Stimulated activated CD4-positive, alpha-beta T cell treated with anti-CD3 and anti-CD28 coated beads, Interleukin-2, amount 100 ng/mL, for 24 hours (primary cell): Measurements from ENCODE around the gene MAPK6.
A peak's percentile ranks its signal among the peaks of the same experiment; 100 is the strongest.
"Not testable (repeated sequence)": the region's sequence is repeated elsewhere in the genome, so short reads cannot be mapped to it uniquely, and the experiment has no call there.

ENCODE experiments used
- DNase-seq, 2 donors: peaks; one replicate each; pipeline ENCODE4 v3.0.0-alpha.2; 2020

MAPK6 gene

DNA sequence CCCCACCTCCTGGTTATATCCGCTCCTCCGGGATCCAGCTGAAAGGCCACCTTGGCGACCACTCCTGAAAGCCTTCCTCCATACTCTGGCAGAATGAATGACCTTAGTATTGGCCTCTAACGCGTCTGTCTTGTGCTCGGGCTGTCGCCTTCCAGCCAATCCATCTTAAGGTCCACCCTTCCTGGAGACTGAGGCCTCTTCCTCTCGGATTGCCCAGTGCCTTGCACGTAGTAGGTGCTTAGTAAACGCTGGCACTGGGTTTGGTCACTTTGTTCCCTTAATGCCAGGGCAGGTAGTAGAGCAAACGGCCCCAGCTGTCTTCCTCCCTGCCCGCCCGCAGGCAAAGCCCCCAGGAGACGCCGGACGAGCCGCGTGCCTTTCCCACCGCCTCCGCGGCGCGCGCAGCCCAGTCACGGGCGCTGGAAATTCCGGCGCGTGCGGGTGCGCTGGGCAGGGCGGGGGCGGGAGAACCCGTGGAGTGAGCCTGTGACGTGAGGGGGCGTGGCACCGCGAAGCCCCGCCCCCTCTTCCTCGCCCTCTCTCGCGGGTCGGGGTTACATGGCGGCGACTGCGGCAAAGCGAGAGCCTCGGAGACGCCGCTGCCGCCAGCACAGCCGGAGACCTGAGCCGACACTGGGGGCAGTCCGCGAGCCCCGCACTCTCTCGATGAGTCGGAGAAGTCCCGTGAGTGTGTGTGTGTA lies at the start of gene MAPK6:
Gene MAPK6 (plus strand): TSS at position 527 of the 701 bp plus-strand sequence. CDS start 27,242 bp downstream, outside the sequence.
- DNase-seq, result peak; percentile 95 to 96

DNA sequence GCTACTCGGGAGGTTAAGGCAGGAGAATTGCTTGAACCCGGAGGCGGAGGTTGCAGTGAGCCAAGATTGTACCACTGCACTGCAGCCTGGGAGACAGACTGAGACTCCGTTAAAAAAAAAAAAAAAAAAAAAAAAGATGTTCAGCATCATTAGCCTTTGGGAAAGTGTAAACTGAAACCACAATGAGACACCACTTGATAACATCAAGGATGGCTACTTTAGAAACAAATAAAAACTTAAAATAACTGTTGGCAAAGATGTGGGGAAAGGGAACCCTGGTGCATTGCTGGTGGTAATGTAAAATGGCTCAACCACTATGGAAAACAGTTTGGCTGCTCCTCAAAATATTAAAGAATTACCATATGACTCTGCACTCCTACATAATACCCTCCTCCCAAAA lies 49.3 kb upstream of the MAPK6 start:
- DNase-seq, result no peak

DNA sequence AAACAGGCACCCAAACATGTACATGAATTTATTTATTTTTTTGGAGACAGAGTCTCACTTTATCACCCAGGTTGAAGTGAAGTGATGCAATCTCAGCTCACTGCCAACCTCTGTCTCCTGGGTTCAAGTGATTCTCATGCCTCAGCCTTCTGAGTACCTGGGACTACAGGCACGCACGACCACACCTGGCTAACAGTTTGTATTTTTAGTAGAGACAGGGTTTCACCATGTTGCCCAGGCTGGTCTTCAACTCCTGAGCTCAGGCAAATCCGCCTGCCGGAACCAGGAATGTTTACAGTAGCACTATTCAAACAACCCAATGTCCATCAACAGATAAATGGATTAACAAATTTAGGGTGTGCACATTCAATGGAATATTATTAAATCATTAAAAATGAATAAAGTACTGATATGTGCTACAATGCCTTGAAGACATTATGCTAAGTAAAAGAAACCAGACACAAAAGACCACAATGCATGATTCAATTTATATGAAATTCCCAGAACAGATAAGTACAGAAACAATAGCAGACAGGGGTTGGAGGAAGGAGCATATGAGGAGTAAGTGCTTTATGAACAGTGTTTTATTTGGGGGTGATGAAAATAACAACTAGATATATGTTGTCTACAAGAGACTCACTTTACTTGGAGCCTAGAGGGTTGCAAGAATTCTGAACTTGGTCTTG lies 48.7 kb upstream of the MAPK6 start:
- DNase-seq, result no peak

DNA sequence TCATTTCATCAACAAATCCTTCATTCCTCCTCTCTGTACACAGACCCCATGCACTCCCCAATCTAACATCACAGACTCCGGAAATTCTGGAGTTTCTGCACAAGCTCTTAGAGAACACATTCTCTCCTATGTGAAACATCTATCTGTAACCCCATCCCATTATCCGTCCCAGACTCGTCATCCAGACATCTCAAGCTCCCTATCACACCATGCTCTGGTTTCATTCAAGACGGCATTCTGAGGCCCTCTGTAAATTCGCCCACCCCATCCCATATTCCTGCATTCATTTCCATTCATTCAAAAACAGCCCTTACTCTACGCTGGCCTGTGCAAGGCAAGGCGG lies 48.0 kb upstream of the MAPK6 start:
- DNase-seq, result no peak

DNA sequence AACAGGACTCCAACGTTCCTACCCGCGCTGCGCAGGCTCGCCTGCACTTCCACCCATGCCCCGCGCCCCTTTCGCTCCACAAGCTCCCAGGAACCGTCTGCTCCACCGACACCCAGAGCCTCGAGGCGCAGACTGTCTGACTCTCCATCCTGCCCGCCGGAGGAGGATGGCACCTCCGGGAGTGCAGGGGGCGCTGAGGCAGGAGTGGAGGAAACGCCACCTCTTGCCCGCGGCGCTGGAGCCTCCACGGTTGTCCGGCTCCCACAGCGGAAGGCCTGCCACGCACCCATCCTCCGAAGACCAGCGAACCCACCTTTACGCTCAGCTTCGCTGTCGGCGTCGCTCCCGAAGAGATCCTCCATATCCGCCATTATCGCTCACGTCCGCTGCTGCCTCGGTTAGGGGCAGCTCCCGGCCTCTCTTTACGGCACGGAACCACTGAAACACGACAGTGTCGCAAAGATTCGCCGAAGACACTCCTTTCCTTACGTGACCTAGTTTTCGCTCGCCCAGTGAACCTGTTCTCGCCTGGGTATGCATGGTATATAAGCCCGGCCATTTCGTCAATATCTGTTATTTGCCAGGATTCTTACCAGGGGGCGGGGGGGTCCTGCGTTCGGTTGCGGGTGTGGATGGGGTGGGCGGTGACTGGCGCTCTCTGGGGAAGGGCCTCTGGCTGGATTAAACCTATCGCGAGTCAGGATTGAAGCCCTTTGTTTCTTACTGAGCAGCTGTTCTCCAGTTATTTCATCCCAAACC lies 47.5 kb upstream of the MAPK6 start, which contains the start of gene LEO1:
Gene LEO1 (minus strand): TSS at position 404 of the 759 bp plus-strand sequence. CDS start 33 bp downstream, at position 371.
- DNase-seq, result peak; percentile 83 to 89

DNA sequence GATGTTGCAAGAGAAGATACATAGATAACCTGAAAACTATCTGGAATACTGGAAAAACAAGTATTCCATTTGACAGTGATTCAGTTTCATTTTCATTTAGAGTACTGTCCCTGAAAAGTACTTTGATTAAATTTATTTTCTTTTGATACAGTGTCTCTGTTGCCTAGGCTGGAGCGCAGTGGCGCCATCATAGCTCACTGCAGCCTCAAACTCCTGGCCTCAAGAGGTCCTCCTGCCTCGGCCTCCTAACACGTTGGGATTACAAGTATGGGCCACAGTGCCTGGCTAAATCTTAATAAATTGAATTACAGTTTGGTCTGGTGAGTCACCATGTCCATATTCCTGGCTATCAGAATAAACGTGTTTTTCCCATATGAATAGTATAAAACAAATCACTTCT lies 45.8 kb upstream of the MAPK6 start:
- DNase-seq, result no peak

DNA sequence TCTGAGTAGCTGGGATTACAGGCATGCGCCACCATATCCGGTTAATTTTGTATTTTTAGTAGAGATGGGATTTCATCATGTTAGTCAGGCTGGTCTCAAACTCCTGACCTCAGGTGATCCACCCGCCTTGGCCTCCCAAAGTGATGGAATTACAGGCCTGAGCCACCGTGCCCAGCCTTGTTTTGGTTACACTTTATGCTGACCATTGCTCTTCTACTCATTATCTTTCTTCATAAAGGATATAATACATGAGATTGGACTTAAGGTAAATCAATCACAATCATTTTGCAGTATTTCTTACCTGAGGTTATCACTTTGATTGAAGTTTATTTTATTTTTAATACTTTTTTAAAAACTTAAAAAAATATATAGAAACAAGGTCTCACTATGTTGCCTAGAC lies 45.2 kb upstream of the MAPK6 start:
- no peak for DNase-seq

DNA sequence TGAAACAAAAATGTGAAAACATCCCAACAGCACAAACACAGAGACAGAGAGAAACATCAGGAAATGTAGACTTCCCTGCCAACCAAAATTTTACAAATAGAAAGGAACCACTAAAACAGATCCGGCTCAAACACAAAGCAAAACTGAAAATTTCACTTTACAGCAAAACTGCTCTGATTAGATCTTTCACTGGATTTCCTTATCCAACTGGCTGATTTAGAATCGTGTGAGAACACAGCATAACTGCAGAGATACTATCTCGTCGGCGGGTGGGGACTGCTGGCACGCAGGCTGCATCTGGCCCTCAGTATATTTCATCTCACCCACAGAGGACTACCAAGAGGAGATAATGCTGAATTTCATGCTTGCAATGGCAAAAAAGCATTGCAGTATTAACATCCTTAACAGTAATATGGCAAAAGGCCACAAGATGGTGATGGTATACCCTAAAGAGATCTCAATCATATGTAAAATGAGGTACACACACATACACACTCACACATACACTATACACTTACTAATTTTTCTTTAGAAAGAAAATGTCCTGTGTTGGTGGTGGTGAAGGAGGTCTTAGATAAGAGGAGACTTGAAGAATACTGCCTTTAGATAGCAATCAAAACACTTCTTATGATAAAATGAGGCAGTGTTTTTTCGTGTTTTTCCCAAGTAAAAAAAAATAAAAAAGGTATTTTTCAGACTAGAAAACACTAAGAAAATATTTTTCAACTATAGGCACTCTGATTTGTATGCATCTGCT lies 36.8 kb upstream of the MAPK6 start:
- peak; percentile 46 to 57 for DNase-seq

DNA sequence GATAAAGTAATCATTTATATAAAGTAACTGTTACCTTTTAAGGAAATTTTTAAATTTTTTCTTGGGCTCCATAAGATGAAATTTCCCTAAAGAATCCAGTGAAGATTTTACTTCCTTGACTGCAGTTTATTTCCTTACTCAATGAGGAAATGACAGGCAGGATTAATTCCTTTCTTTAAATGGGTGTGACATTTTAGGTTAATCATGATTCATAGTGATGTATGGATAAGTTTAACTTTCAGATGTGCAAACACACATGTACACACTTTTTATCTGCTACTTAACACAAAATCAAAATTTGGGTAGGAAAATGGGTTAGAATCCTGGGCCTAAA lies 36.3 kb upstream of the MAPK6 start:
- no peak for DNase-seq

DNA sequence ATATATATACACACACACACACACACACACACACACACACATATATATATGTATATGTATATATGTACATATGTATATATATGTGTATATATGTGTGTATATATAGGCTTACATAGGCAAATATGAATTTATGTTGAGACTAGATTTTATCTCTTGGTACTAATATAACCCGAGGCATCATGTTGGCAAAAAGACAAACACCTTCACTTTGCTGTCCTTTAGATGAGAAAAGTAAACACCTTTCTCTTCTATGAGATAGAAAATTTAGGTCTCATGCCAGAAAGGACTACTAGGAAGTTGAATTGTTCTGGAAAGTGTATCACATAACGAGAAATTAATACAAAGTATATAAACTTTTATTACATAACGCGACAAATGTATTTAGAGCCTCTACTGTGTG lies 27.9 kb upstream of the MAPK6 start:
- DNase-seq, result no peak

DNA sequence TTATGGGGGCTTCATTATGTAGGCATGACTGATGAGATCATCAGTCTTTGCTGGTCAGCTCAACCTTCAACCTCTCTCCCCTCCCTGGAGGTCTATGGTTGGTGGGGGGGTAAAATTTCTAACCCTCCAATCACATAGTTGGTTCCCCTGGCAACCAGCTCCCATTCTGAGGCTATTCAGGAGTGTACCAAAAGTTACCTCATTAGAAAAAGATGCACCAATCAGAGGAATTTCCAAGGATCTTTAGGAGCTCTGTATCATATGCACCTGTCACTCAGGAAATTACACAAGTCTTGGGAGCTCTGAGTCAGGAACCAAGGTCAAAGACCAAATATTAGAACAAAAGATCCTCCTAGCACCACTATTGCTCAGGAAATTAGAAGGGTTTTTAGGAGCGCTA lies 26.1 kb upstream of the MAPK6 start:
- DNase-seq, result no peak

DNA sequence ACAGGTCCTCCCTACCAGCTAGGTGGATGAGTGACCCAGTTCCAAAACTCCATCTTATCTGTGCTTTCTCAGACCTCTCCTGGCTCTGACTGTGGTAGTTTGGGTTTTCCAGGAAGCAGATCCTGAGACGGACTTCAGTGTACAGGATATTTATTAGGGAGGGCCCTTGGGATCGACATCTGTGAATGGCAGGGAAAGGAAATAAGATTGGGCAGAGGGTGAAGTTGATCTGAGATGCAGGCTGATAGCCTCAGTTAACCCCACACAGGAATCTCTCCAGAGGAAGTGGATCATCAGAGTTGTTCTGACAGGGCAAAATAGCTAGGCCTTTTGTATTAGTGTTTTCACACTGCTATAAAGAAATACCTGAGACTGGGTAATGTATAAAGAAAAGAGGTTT lies 16.7 kb upstream of the MAPK6 start:
- DNase-seq, result no peak

DNA sequence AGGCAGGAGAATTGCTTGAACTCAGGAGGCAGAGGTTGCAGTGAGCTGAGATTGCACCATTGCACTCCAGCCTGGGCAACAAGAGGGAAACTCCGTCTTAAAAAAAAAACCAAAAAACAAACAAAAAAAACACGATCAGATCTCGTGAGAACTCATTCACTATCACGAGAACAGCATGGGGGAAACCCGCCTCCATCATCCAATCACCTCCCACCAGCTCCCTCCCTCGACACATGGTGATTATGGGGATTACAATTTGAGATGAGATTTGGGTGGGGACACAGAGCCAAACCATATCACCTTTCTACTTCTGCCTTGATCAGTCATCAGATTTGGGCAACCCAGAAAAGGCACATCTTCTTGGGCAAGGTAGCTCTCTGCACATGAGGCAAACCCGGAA lies 15.9 kb upstream of the MAPK6 start:
- DNase-seq, result not testable (repeated sequence)

DNA sequence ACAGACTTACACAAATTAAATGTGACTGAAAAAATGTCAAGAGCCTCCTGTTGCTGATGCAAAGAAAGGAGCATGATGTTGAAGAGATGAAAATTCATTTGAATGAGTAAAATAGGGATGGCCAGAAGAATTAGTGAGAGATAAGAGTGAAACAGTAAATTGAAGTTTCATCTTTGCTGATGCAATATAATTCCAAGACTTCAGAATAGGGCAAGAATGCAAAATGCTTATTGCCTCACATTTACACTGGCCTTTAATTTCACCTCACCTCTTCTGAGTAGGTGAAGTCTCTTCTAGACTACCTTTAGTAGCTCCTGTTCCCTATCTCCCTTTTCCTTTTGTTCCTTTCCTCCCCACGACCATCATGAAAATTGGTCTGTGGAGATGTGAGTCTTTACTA lies 15.3 kb upstream of the MAPK6 start:
- DNase-seq, result no peak

DNA sequence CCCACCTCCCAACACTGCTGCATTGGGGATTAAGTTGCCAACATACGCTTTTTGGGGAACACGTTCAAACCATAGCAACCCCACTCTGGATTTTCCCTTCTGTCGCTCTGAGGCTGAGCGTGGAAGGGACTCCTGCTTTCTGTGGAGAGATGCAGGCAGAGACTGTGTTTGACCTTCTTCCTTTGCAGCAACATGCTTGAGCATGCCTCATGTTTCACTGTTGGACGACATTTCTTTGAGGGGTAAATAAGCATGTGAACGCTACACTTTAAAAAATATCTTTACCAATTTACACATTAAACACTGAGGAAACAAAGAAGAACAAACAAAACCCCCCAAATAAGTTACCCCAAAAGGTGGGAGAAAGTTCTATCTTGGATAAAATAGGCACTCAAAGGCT lies 14.2 kb upstream of the MAPK6 start:
- no peak for DNase-seq

DNA sequence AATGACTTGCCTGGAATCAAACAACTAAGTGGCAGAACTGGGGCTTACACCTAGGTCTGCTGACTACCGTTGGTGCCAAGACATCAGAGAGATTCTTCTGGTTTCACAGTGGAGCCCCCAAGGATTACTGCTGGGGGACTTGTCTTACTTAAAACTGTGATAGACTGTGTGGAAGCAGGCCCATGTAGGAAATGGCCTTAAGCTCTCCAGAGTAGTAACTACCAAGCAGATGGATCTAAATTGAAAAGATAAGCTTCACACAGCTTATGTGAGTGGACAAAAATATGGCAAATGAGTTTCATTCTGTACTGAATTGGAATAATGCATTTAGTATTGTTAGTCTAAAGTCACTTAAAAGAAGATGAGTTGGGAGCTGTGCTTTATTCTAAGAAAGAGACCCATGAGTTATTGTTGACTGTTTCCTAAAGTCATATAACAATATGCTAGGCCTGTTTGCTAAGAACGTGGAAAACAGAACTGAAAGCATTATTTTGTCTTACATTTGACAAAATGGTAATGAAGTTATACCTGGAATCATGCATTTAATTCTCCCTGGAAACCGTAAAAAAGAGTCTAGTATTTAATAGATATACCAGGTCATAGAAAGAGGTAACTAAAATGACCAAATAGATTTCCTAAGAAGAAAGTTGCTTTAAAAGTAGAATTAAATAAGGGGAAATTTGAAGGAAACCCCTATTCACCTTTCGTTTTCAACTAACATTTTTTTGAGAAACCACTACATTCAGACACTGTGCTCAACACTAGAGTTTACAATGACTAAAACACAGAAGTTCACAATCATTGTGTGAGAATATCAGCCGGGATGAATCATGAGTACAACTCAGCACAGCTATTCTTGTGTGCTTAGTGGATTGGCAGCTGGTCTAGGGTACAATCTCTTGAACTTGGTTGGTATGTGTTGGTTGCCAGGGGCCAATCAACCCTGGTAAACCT lies 13.0 kb upstream of the MAPK6 start:
- DNase-seq, result peak in 1 of 2 donors; percentile 18

DNA sequence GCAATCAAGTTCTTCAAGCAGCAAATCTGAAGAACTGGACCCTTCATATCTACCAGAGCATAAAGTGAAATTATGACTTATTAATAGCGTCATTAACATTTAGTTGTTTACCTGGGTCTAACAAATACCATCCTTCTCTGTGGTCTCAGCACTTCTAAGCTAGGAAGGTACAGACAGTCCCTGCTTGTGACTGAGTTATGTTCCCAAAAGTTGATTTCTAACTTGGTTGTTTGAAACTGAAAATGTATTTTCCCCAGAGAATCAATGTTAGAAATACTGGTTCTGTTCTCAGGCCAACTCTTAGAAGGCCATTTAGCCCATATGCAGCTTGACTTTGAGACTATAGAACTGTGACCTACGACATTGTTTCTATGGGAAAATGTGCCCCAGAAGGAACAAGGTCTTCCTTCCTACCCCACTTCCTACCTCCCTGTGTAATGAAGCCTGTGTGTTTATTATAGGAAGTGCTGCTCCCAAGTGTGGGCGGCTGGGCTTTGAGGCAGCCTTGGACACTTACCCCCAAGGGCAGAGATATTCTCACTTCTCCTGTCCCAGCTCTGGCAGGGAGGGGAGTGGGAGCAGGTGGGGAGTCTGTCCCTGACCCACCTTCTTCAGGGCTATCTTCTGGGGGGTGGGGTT lies 12.2 kb upstream of the MAPK6 start:
- no peak for DNase-seq

DNA sequence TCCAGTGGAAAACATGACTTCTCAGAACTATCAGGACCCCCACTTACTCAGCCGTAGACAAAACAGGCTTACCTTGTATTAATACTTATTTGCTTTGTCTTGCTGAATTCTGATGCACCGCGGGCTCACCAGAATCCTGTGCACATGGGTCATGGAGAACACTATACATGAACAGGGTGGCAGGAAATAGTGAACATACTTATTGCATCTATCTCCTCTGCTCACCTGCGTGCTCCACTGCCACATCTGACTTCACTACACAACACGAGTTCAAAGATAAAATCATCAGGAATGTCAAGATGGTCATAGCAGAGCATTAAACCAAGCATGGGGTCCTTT lies 10.7 kb upstream of the MAPK6 start:
- no peak for DNase-seq

DNA sequence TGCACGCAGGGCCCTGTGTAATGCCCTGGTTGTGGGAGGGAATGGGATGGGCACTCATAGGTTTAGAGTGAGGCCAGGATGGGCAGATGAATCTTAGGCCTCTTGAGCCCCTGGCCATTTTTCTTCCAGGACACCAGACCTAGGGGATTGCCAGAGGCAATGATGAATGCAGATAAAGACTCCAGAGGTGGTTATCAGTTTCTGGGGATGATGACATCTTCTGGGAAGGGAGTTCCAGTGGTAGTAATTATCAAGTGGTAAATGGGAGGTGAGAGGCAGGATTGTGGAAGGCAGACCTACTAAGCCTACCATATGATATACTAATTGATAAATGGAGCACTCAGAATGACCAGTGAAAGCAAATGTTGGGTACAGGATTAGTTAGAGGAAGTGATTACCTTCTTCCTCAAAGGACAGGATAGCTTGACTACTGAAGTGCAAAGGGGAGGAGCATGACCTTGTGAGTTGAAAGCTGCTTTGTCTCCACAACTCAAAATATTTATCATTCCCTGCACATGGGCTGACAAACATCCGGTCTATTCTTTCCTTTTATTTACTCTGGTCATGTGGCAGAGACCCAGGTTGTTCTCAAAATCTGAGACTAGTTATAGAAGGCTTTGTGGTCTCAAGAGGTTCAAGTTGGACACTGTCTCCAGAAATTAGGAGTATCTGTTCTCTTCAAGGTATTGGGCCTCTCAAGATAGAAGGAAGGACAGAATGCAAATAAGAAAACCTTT lies 10.2 kb upstream of the MAPK6 start:
- DNase-seq, result no peak

DNA sequence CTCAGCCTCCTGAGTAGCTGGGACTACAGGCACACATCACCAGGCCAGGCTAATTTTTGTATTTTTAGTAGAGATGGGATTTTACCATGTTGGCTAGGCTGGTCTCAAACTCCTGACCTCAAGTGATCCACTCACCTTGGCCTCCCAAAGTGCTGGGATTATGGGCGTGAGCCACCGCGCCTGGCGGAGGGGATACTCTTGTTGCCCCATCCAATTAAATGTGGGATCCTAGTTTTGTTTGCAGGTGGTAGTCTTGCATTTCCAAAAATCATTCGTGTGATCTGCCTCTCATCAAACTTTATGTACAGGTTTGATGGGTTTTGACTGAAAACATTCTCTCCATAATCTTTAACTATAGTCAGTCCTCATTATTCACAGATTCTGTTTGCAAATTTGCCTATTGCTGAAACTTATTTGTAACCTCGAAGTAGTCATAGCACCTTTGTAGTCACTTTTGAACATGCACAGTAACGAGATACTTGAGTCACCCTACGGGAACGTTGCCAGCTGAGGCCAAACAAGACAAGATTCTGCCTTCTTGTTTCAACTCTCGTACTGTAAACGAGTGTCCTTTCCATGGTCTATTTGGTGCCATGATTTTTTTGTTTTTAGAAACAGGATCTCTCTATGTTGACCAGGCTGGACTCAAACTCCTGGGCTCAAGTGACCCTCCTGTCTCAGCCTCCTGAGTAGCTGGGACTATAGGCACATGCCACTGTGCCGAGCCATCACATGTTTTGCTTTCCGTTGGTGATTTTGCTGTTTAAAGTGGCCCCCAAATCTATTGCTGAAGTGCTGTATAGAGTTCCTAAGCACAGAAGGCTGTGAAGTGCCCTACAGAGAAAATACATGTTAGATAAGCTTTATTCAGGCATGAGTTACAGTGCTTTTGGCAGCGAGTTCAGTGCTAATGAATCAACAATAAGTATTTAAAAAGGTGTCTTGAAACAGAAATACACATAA lies 8.1 kb upstream of the MAPK6 start:
- peak; percentile 66 to 75 for DNase-seq
